Mammary epithelial cell (primary cell): ENCODE data around the gene UGT1A8.

Experiments
- EZH2 ChIP-seq: IDR thresholded peaks from 2 replicates; pipeline ENCODE4 v1.6.1; 2012; ENCODE audit warnings: low read length, inconsistent platforms, borderline replicate concordance
- TF ChIP-seq, protein P1 (sequence below), 2 donors: IDR thresholded peaks in 1 of 2; conservative IDR thresholded peaks in 1 of 2; 2 replicates each; pipeline ENCODE4 v1.5.1; 2011 to 2012; ENCODE audit warnings: inconsistent platforms in 2 of 2, low read length in 2 of 2, mild to moderate bottlenecking in 2 of 2, control low read depth in 1 of 2, low read depth in 1 of 2; ENCODE audit not compliant: insufficient read depth in 1 of 2; ENCODE audit errors: extremely low read depth in 1 of 2

DNA sequence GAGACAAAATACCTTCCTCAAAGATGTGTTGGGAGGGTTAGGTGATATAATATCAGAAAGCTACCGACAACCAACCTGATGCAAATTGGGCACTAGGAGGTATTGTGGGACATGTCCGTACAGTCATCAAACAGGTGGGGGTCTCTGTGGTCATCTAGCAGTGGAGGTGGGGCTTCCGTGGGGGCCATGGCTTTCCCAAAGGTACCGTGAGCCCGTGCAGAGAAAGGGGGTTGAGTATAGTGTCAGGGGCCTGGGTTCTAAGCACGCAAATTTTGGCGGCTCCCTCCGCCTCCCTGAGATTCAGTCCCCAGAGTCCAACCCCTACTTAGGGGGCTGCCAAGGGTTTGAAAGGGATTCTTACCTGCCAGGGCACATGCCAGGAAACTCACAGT is 204.3 kb downstream of the UGT1A8 start:
- TF ChIP-seq, protein P1, sequence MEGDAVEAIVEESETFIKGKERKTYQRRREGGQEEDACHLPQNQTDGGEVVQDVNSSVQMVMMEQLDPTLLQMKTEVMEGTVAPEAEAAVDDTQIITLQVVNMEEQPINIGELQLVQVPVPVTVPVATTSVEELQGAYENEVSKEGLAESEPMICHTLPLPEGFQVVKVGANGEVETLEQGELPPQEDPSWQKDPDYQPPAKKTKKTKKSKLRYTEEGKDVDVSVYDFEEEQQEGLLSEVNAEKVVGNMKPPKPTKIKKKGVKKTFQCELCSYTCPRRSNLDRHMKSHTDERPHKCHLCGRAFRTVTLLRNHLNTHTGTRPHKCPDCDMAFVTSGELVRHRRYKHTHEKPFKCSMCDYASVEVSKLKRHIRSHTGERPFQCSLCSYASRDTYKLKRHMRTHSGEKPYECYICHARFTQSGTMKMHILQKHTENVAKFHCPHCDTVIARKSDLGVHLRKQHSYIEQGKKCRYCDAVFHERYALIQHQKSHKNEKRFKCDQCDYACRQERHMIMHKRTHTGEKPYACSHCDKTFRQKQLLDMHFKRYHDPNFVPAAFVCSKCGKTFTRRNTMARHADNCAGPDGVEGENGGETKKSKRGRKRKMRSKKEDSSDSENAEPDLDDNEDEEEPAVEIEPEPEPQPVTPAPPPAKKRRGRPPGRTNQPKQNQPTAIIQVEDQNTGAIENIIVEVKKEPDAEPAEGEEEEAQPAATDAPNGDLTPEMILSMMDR (conservative IDR thresholded peaks at IDR 0.05 in 1 of 2, IDR thresholded peaks at IDR 0.05 in 1 of 2; ENCODE audit: extremely low read depth in 1 of 2, insufficient read depth in 1 of 2, low read depth in 1 of 2, low read length in 2 of 2): no peak
- no peak for TF ChIP-seq EZH2
